DND-41 (cell line): ENCODE results near the gene TMTC1.

ENCODE experiments used
- ATAC-seq: fragments of 200-7000 bp; cut with Tn5 transposase; 3 replicates; pipeline ENCODE4 v1.9.1; 2021; ENCODE audit warnings: low read depth; ENCODE audit not compliant: insufficient read depth
- DNase-seq: peaks from one replicate; pipeline ENCODE4 v3.0.0-alpha.2; 2020
- H2AFZ ChIP-seq: 2 replicates; pipeline ENCODE4 v1.6.0; 2012; ENCODE audit warnings: low read depth, low read length
- H3K27ac ChIP-seq: 2 replicates; pipeline ENCODE4 v1.5.1; 2012; ENCODE audit warnings: low read length, inconsistent platforms
- H3K27me3 ChIP-seq: fragments of 200-600 bp; sonication (generic); 2 replicates; pipeline ENCODE4 v1.6.0; 2012; ENCODE audit warnings: low read length, mild to moderate bottlenecking, inconsistent platforms; ENCODE audit not compliant: insufficient read depth, poor library complexity
- H3K36me3 ChIP-seq: 2 replicates; pipeline ENCODE4 v1.5.1; 2012; ENCODE audit warnings: low read length, inconsistent platforms; ENCODE audit not compliant: insufficient read depth
- H3K4me1 ChIP-seq: 2 replicates; pipeline ENCODE4 v1.5.1; 2012; ENCODE audit warnings: mild to moderate bottlenecking, low read length; ENCODE audit not compliant: insufficient read depth
- H3K4me2 ChIP-seq: 2 replicates; pipeline ENCODE4 v1.6.0; 2012; ENCODE audit warnings: mild to moderate bottlenecking, moderate library complexity, low read length, inconsistent platforms; ENCODE audit not compliant: insufficient read depth
- H3K4me3 ChIP-seq, 2 experiments: fragments of 200-600 bp in 1 of 2; shearing (Covaris generic) in 1 of 2; 2 replicates each; pipeline ENCODE4 v1.5.1; 2012 to 2016; ENCODE audit warnings: inconsistent platforms in 2 of 2, low read length in 2 of 2, mild to moderate bottlenecking in 2 of 2, low read depth in 1 of 2, moderate library complexity in 1 of 2
- H3K79me2 ChIP-seq: 2 replicates; pipeline ENCODE4 v1.6.0; 2012; ENCODE audit warnings: low read length, inconsistent platforms; ENCODE audit not compliant: insufficient read depth
- H3K9ac ChIP-seq: 2 replicates; pipeline ENCODE4 v1.6.0; 2012; ENCODE audit warnings: low read depth, mild to moderate bottlenecking, inconsistent platforms, low read length, moderate library complexity
- H3K9me3 ChIP-seq: 2 replicates; pipeline ENCODE4 v1.5.1; 2012; ENCODE audit warnings: low read length, moderate library complexity, mild to moderate bottlenecking, inconsistent platforms; ENCODE audit not compliant: insufficient read depth, severe bottlenecking
- H4K20me1 ChIP-seq: 2 replicates; pipeline ENCODE4 v1.6.0; 2012; ENCODE audit warnings: low read length; ENCODE audit not compliant: insufficient read depth
- CTCF ChIP-seq: IDR thresholded peaks from 2 replicates; pipeline ENCODE4 v1.5.1; 2012; ENCODE audit warnings: borderline replicate concordance, low read length, moderate library complexity, mild to moderate bottlenecking; ENCODE audit not compliant: poor library complexity, severe bottlenecking; ENCODE audit errors: extremely low read depth
- EZH2 ChIP-seq: IDR thresholded peaks from 3 replicates; pipeline ENCODE4 v1.6.1; 2012; ENCODE audit warnings: borderline replicate concordance, low read depth, mild to moderate bottlenecking, moderate library complexity, low read length, inconsistent platforms; ENCODE audit not compliant: severe bottlenecking

The TMTC1 gene

DNA sequence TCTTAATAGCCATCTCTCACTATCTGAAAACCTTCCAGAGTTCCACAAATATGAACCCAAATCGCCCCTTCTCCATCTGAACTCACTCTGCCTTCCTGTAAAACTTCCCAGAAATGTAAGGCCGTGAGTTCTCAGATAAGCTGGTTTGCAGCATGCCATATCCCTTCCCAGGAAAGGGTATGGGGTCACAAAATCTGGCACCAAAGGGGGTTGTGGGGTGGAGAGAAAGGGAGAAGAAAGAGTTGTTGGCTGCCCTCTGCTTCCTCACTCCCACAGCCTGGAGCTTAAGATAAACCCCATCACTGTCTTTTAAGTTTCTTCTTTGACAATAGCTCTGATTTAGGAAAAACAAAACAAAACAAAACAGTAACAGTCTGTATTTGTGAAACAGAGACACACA lies 10.7 kb downstream of the TMTC1 start:
- no peaks in the 10 kb centered on the region for H3K79me2 ChIP-seq
- H3K4me3 ChIP-seq, result no peak overlapping the region
- H3K9ac ChIP-seq, result no peak overlapping the region
- no peak for TF ChIP-seq CTCF
- TF ChIP-seq EZH2, result no peak
- H3K9me3 ChIP-seq, result peaks cover 3% of the 10 kb centered on the region
- no peak overlapping the region for H3K27ac ChIP-seq
- H3K27me3 ChIP-seq, result no peaks in the 10 kb centered on the region
- no peaks in the 10 kb centered on the region for H3K4me1 ChIP-seq
- no peak overlapping the region for H3K4me2 ChIP-seq
- ATAC-seq (no peak), DNase-seq (no peak)
- H4K20me1 ChIP-seq, result no peaks in the 10 kb centered on the region
- no peaks in the 10 kb centered on the region for H3K36me3 ChIP-seq
- H2AFZ ChIP-seq, result no peak overlapping the region

GRCh38 chr12:29771786-29772185 lies 12.0 kb downstream of the TMTC1 start:
- H3K4me2 ChIP-seq, result no peak overlapping the region
- H3K4me3 ChIP-seq, result no peak overlapping the region
- no peak for TF ChIP-seq EZH2
- no peak for TF ChIP-seq CTCF
- H3K36me3 ChIP-seq, result no peaks in the 10 kb centered on the region
- no peaks in the 10 kb centered on the region for H3K79me2 ChIP-seq
- no peak overlapping the region for H3K27ac ChIP-seq
- no peak overlapping the region for H2AFZ ChIP-seq
- DNase-seq, result no peak
- H3K9me3 ChIP-seq, result peaks cover 3% of the 10 kb centered on the region
- no peak for ATAC-seq
- H3K4me1 ChIP-seq, result no peaks in the 10 kb centered on the region
- H3K27me3 ChIP-seq, result no peaks in the 10 kb centered on the region
- H4K20me1 ChIP-seq, result no peaks in the 10 kb centered on the region
- no peak overlapping the region for H3K9ac ChIP-seq

- Histone ChIP-seq H3K4me2 (no peak overlapping the region), H3K79me2 (no peaks in the 10 kb centered on the region), H3K9ac (no peak overlapping the region), H3K27me3 (no peaks in the 10 kb centered on the region), H3K4me3 (no peak overlapping the region), H3K27ac (no peak overlapping the region), H3K4me1 (no peaks in the 10 kb centered on the region), H3K9me3 (peaks cover 3% of the 10 kb centered on the region), H4K20me1 (no peaks in the 10 kb centered on the region), H3K36me3 (no peaks in the 10 kb centered on the region), H2AFZ (no peak overlapping the region)
- DNase-seq (no peak), ATAC-seq (no peak)
- TF ChIP-seq EZH2 (no peak), CTCF (no peak)
These were observed 12.6 kb downstream of the TMTC1 start for GRCh38 chr12:29771165-29771564.
